COLO829 (cell line): Measurements from ENCODE around the gene OR52J3.

ENCODE experiments used
- DNase-seq: peaks from one replicate; pipeline ENCODE4 v3.0.0; 2012; ENCODE audit warnings: low spot score

Gene OR52J3

GRCh38 chr11:5096011-5096410, 49.7 kb downstream of the OR52J3 start:
- DNase-seq: no peak
